Panc1 (cell line): ENCODE data around the gene FAM13A.

Experiments used
- POLR2AphosphoS5 ChIP-seq: IDR thresholded peaks from 2 replicates; pipeline ENCODE4 v1.6.1; 2012; ENCODE audit warnings: mild to moderate bottlenecking, low read depth, low read length, moderate library complexity
- REST ChIP-seq, 2 experiments: IDR thresholded peaks; 2 replicates each; pipeline ENCODE4 v1.6.1; 2011 to 2012; ENCODE audit warnings: low read depth in 2 of 2, control low read depth in 1 of 2, low read length in 1 of 2, mild to moderate bottlenecking in 1 of 2, moderate library complexity in 1 of 2; ENCODE audit not compliant: insufficient read depth in 1 of 2
- SIN3A ChIP-seq: IDR thresholded peaks from 2 replicates; pipeline ENCODE4 v1.6.1; 2012; ENCODE audit warnings: low read depth, mild to moderate bottlenecking, low read length, moderate library complexity, borderline replicate concordance; ENCODE audit not compliant: insufficient read depth
- TCF7L2 ChIP-seq: IDR thresholded peaks from 2 replicates; pipeline ENCODE4 v1.6.1; 2011; ENCODE audit warnings: mild to moderate bottlenecking, low read depth, low read length, inconsistent platforms
- TF ChIP-seq, protein P1 (sequence below): fragments of 450-650 bp; IDR thresholded peaks from 2 replicates; pipeline ENCODE4 v1.5.1; 2017; ENCODE audit warnings: mild to moderate bottlenecking

DNA sequence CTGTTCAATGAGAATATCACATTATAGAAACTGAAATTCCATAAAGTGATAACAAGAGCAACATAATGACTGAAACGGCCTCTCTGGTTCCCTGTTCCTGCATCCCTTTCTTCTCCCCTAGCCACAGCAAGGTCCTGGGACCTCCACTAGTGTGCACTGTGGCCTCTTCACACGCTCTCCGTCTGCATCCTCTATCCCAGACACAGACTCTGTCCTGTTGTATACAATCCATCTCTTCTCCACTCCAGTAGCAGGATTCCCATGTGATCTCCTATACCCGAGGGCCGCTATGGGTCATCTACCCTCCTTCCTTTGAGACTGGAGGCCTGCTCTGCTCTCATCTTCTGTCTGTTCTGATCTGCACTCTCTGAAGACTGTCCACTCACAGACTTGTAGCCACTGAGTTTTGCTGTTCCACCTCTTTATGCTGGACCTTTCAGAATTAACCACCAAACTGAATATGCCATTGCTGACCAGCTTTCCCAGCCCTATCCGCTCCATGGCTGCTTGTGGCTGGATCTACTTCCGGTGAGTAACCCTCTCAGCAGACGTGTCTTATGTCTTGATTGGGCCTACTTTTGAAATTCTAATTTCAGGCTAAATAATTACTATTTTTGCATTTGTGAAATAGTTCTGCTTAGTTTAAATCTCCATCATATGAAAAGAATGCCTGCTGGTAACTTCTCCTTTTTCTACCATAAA lies 254.2 kb downstream of the FAM13A start:
- TF ChIP-seq, protein P1, sequence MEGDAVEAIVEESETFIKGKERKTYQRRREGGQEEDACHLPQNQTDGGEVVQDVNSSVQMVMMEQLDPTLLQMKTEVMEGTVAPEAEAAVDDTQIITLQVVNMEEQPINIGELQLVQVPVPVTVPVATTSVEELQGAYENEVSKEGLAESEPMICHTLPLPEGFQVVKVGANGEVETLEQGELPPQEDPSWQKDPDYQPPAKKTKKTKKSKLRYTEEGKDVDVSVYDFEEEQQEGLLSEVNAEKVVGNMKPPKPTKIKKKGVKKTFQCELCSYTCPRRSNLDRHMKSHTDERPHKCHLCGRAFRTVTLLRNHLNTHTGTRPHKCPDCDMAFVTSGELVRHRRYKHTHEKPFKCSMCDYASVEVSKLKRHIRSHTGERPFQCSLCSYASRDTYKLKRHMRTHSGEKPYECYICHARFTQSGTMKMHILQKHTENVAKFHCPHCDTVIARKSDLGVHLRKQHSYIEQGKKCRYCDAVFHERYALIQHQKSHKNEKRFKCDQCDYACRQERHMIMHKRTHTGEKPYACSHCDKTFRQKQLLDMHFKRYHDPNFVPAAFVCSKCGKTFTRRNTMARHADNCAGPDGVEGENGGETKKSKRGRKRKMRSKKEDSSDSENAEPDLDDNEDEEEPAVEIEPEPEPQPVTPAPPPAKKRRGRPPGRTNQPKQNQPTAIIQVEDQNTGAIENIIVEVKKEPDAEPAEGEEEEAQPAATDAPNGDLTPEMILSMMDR: no peak
- TF ChIP-seq SIN3A: no peak
- no peak for TF ChIP-seq TCF7L2
- TF ChIP-seq REST (IDR thresholded peaks at IDR 0.05; ENCODE audit: insufficient read depth in 1 of 2, low read depth in 2 of 2, low read length in 1 of 2): no peak
- TF ChIP-seq POLR2AphosphoS5: no peak
